ENCODE results near the gene BGLAP. TPM values are rescaled to one million over a fixed set of nuclear protein-coding genes. Genes with fewer than 3 reads are reported as not detected.

BGLAP gene
- total and polyA plus RNA-seq, 2 experiments from 2014 or later, result 0.54 TPM; not detected in 1

GRCh38 chr1:156276966-156277381, 35.0 kb downstream of the BGLAP start:
- no peaks in the 10 kb centered on the region for H3K9me2 ChIP-seq (ENCODE audit: insufficient read depth)
- H3K4me3 ChIP-seq, result no peak overlapping the region
- DNase-seq, result peak; percentile 58
- H3K36me3 ChIP-seq (ENCODE audit: low read depth), result peaks cover 45% of the 10 kb centered on the region
- 64 to 73% methylated on average over 6 of the region's 6 CpGs for WGBS, 2 experiments (ENCODE audit: low coverage in 1 of 2, low lambda C conversion rate in 2 of 2, missing lambda C conversion rate in 2 of 2)
- TF ChIP-seq EZH2 (IDR thresholded peaks at IDR 0.05; ENCODE audit: insufficient read depth, poor library complexity, severe bottlenecking) (no peak), EZH2phosphoT487 (IDR thresholded peaks at IDR 0.05; ENCODE audit: insufficient read depth, low read depth) (no peak)
- H3K27ac ChIP-seq, result peak overlapping the region; percentile 53
- peaks cover 19% of the 10 kb centered on the region for H3F3A ChIP-seq (ENCODE audit: insufficient read depth)
- H3K9me3 ChIP-seq (ENCODE audit: low read depth), result no peaks in the 10 kb centered on the region
- H3K79me2 ChIP-seq (ENCODE audit: insufficient read depth), result peaks cover 46% of the 10 kb centered on the region
- H3K4me2 ChIP-seq (ENCODE audit: unreplicated experiment), result no peak overlapping the region
- H4K20me1 ChIP-seq (ENCODE audit: insufficient read depth), result peaks cover 4% of the 10 kb centered on the region; the same call in 1 of the 2 replicates
- H2AFZ ChIP-seq, result no peak overlapping the region
- in situ Hi-C loops (cut with MboI), result no loop called here
- H3K4me1 ChIP-seq (ENCODE audit: insufficient read depth), result peaks cover 10% of the 10 kb centered on the region
- no peaks in the 10 kb centered on the region for H3K27me3 ChIP-seq (replicated peaks; ENCODE audit: insufficient read depth)
- H3K9ac ChIP-seq, result no peak overlapping the region

GRCh38 chr1:156279837-156280236, 37.9 kb downstream of the BGLAP start:
- in situ Hi-C loops (cut with MboI), result no loop called here
- TF ChIP-seq EZH2phosphoT487 (IDR thresholded peaks at IDR 0.05; ENCODE audit: insufficient read depth, low read depth) (no peak), EZH2 (IDR thresholded peaks at IDR 0.05; ENCODE audit: insufficient read depth, poor library complexity, severe bottlenecking) (no peak)
- Histone ChIP-seq H3F3A (ENCODE audit: insufficient read depth) (peaks cover 39% of the 10 kb centered on the region), H3K4me2 (ENCODE audit: unreplicated experiment) (no peak overlapping the region), H3K27ac (no peak overlapping the region), H3K79me2 (ENCODE audit: insufficient read depth) (peaks cover 59% of the 10 kb centered on the region), H3K9ac (no peak overlapping the region), H3K4me1 (ENCODE audit: insufficient read depth) (peaks cover 27% of the 10 kb centered on the region), H3K9me3 (ENCODE audit: low read depth) (no peaks in the 10 kb centered on the region), H3K9me2 (ENCODE audit: insufficient read depth) (no peaks in the 10 kb centered on the region), H3K36me3 (ENCODE audit: low read depth) (peaks cover 19% of the 10 kb centered on the region), H2AFZ (no peak overlapping the region), H3K27me3 (replicated peaks; ENCODE audit: insufficient read depth) (no peaks in the 10 kb centered on the region), H3K4me3 (no peak overlapping the region), H4K20me1 (ENCODE audit: insufficient read depth) (peaks cover 4% of the 10 kb centered on the region; the same call in 1 of the 2 replicates)
- WGBS, 2 experiments (ENCODE audit: low coverage in 1 of 2, low lambda C conversion rate in 2 of 2, missing lambda C conversion rate in 2 of 2), result 95 to 100% methylated on average over 3 of the region's 3 CpGs
- no peak for DNase-seq

- 14% methylated on average over 8 of the region's 8 CpGs for WGBS, 2 experiments (ENCODE audit: low coverage in 1 of 2, low lambda C conversion rate in 2 of 2, missing lambda C conversion rate in 2 of 2)
- Histone ChIP-seq H2AFZ (no peak overlapping the region), H3K36me3 (ENCODE audit: low read depth) (peaks cover 7% of the 10 kb centered on the region; the same call in 1 of the 2 replicates), H3K9me2 (ENCODE audit: insufficient read depth) (no peaks in the 10 kb centered on the region), H3K4me3 (peak overlapping the region; percentile 94), H3K27ac (peak overlapping the region; percentile 80), H3K4me2 (ENCODE audit: unreplicated experiment) (peak overlapping the region; percentile 87), H3F3A (ENCODE audit: insufficient read depth) (peaks cover 39% of the 10 kb centered on the region), H3K9ac (peak overlapping the region; percentile 93), H3K27me3 (replicated peaks; ENCODE audit: insufficient read depth) (no peaks in the 10 kb centered on the region), H3K4me1 (ENCODE audit: insufficient read depth) (peaks cover 32% of the 10 kb centered on the region), H3K79me2 (ENCODE audit: insufficient read depth) (peaks cover 59% of the 10 kb centered on the region), H3K9me3 (ENCODE audit: low read depth) (no peaks in the 10 kb centered on the region), H4K20me1 (ENCODE audit: insufficient read depth) (peaks cover 4% of the 10 kb centered on the region; the same call in 1 of the 2 replicates)
- TF ChIP-seq EZH2 (IDR thresholded peaks at IDR 0.05; ENCODE audit: insufficient read depth, poor library complexity, severe bottlenecking) (no peak), EZH2phosphoT487 (IDR thresholded peaks at IDR 0.05; ENCODE audit: insufficient read depth, low read depth) (no peak)
- DNase-seq, result peak; percentile 91
- in situ Hi-C loops (cut with MboI), result no loop called here
Measured at GRCh38 chr1:156281281-156281680, 39.3 kb downstream of the BGLAP start.

- H3K27me3 ChIP-seq (replicated peaks; ENCODE audit: insufficient read depth), result no peaks in the 10 kb centered on the region
- peaks cover 5% of the 10 kb centered on the region; the same call in 1 of the 2 replicates for H3K36me3 ChIP-seq (ENCODE audit: low read depth)
- 7 to 8% methylated on average over 21 to 22 of the region's 22 CpGs for WGBS, 2 experiments (ENCODE audit: low coverage in 1 of 2, low lambda C conversion rate in 2 of 2, missing lambda C conversion rate in 2 of 2)
- H4K20me1 ChIP-seq (ENCODE audit: insufficient read depth), result peaks cover 4% of the 10 kb centered on the region; the same call in 1 of the 2 replicates
- H2AFZ ChIP-seq, result peak overlapping the region; percentile 65
- in situ Hi-C loops (cut with MboI), result no loop called here
- peak overlapping the region; percentile 87 for H3K4me2 ChIP-seq (ENCODE audit: unreplicated experiment)
- H3K4me1 ChIP-seq (ENCODE audit: insufficient read depth), result peaks cover 32% of the 10 kb centered on the region
- no peaks in the 10 kb centered on the region for H3K9me3 ChIP-seq (ENCODE audit: low read depth)
- no peaks in the 10 kb centered on the region for H3K9me2 ChIP-seq (ENCODE audit: insufficient read depth)
- peak; percentile 67 for DNase-seq
- H3K9ac ChIP-seq, result peak overlapping the region; percentile 93
- H3K79me2 ChIP-seq (ENCODE audit: insufficient read depth), result peaks cover 59% of the 10 kb centered on the region
- peak overlapping the region; percentile 94 for H3K4me3 ChIP-seq
- H3K27ac ChIP-seq, result peak overlapping the region; percentile 80
- no peak for TF ChIP-seq EZH2 (IDR thresholded peaks at IDR 0.05; ENCODE audit: insufficient read depth, poor library complexity, severe bottlenecking)
- TF ChIP-seq EZH2phosphoT487 (IDR thresholded peaks at IDR 0.05; ENCODE audit: insufficient read depth, low read depth), result no peak
- peaks cover 35% of the 10 kb centered on the region for H3F3A ChIP-seq (ENCODE audit: insufficient read depth)
Measured at GRCh38 chr1:156281693-156282478, 39.9 kb downstream of the BGLAP start.
